ENCODE measurements around the gene SMAD7. TPM values are rescaled to one million over a fixed set of nuclear protein-coding genes. Genes with fewer than 3 reads are reported as not detected.
A peak's percentile ranks its signal among the peaks of the same experiment; 100 is the strongest.

SMAD7 gene
- polyA plus RNA-seq, 2 of the 4 experiments (the other 2 are of a cell fraction) = 19.9 to 26.9 TPM

- peak overlapping the region; percentile 97 for H3K4me2 ChIP-seq
- ATAC-seq = peak; percentile 81 to 84
- FAIRE-seq = peak; percentile 94
- 4% methylated on average over 12 of the region's 12 CpGs for WGBS (ENCODE audit: missing lambda C conversion rate)
- peak overlapping the region; percentile 80 for H3K4me3 ChIP-seq
- H3K4me1 ChIP-seq = peaks cover 87% of the 10 kb centered on the region
- peak overlapping the region; percentile 92 to 99 for H3K27ac ChIP-seq
- ChIA-PET POLR2A (interaction anchor here (0.8 kb wide), 2 partner anchors 9 to 10 kb away, joined by 3 to 5 read pairs; no protein-coding TSS in a partner anchor), CTCF (interaction anchor here (0.9 kb wide), 1 partner anchor 34 kb away, joined by 3 read pairs; no protein-coding TSS in a partner anchor)
- peak; percentile 92 to 94 for DNase-seq (ENCODE audit: low read depth in 1 of 2, low spot score in 1 of 2)
- H3K9me3 ChIP-seq = no peaks in the 10 kb centered on the region
- TF ChIP-seq MAFK (IDR thresholded peaks at IDR 0.05; ENCODE audit: partially characterized antibody) (no peak), HES2 (IDR thresholded peaks at IDR 0.05) (no peak), E2F6 (IDR thresholded peaks at IDR 0.05; ENCODE audit: borderline replicate concordance, low read depth) (no peak), HMGXB4 (CRISPR knock-in tag; IDR thresholded peaks at IDR 0.05; ENCODE audit: borderline replicate concordance) (no peak), EHF (CRISPR knock-in tag; IDR thresholded peaks at IDR 0.05) (no peak), TFCP2L1 (CRISPR knock-in tag; IDR thresholded peaks at IDR 0.05) (no peak), HOXB5 (CRISPR knock-in tag; IDR thresholded peaks at IDR 0.05) (0 out of 2 replicates have a peak, but pooled peaks have one; percentile 66), FOXS1 (CRISPR knock-in tag; IDR thresholded peaks at IDR 0.05) (no peak), SREBF2 (IDR thresholded peaks at IDR 0.05) (no peak), MYC (IDR thresholded peaks at IDR 0.05; ENCODE audit: borderline replicate concordance, low read length) (no peak), KDM5A (IDR thresholded peaks at IDR 0.05) (no peak), BCL3 (IDR thresholded peaks at IDR 0.05) (0 out of 3 replicates have a peak, but pooled peaks have one; percentile 44), MAX (IDR thresholded peaks at IDR 0.05) (peak; percentile 79), EP300 (IDR thresholded peaks at IDR 0.05) (peak; percentile 79 to 88; a peak in 4 of 5 replicates), ZFP36 (IDR thresholded peaks at IDR 0.05; ENCODE audit: borderline replicate concordance, partially characterized antibody) (no peak), NPAS2 (CRISPR knock-in tag; IDR thresholded peaks at IDR 0.05; ENCODE audit: borderline replicate concordance) (no peak), KDM1A (IDR thresholded peaks at IDR 0.05; ENCODE audit: low read depth) (no peak), CHD2 (IDR thresholded peaks at IDR 0.05; ENCODE audit: low read length, partially characterized antibody) (no peak), POLR2AphosphoS2 (conservative IDR thresholded peaks at IDR 0.05; ENCODE audit: low read length) (0 out of 2 replicates have a peak, but pooled peaks have one; percentile 34), PBX3 (IDR thresholded peaks at IDR 0.05) (peak; percentile 60), RAD21 (conservative IDR thresholded peaks at IDR 0.05 in 1 of 2, IDR thresholded peaks at IDR 0.05 in 1 of 2) (peak in 1 of 2 experiments; percentile 36; a peak in 2 of 5 replicates), PHF8 (IDR thresholded peaks at IDR 0.05; ENCODE audit: borderline replicate concordance, low read depth) (no peak), RARB (CRISPR knock-in tag; IDR thresholded peaks at IDR 0.05) (no peak; the same call in 1 of the 2 replicates), CTCF (IDR thresholded peaks at IDR 0.05) (no peak), RCOR1 (IDR thresholded peaks at IDR 0.05; ENCODE audit: low read depth, low read length) (no peak), REST (IDR thresholded peaks at IDR 0.05) (no peak), TP53 (CRISPR knock-in tag; IDR thresholded peaks at IDR 0.05) (no peak), HDAC2 (IDR thresholded peaks at IDR 0.05) (no peak), BHLHE40 (IDR thresholded peaks at IDR 0.05; ENCODE audit: low read depth, low read length) (no peak)
Measured at GRCh38 chr18:48942554-48943261, 8.1 kb downstream of the SMAD7 start.

Data from A549 (cell line).